Measurements from ENCODE around the gene ZNF775. TPM values are rescaled to one million over a fixed set of nuclear protein-coding genes. Genes with fewer than 3 reads are reported as not detected.

Gene ZNF775
- total and polyA plus RNA-seq, 2 of the 13 experiments (the other 11 are each of a cell fraction or from before 2014, with no cell fraction given), result 3.1 to 3.2 TPM

DNA sequence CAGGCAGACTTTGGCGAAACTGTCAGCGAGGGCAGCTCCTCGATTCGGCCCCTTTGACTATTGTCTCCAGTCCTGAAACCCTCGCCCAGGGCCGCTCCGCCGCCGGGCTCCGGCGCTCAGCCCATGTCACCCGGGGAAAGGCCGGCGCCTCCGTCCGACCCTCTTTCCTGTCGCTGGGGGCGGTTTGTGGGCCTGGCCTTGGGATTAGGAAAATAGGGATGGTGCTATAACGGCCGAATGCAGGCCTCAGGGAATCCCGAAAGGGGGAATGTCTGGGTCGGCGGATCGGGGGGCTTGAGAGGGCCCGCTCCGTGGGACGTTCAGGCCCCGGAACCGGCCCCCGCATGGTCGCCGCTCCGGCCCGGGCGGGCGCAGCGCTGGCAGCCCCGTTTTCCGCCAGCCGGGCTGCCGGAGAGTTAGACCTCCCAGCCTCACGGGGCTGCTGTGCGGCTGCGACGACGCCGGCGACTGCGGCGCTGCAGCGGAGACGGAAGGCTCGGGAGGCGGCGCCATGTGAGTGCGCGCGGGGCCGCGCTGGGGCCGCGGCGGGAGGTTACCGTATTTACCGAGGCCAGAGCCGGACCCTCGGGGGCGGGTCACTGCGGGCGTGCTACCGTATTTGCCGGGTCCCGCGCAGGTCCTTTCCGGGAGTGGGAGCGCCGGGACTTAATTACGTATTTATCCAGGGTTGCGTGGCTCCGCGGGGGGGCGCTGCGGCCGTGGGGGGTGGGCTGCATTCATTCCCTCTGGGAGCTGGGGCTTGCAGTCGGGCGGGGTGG lies 25.9 kb downstream of the ZNF775 start (continued):
- TF ChIP-seq ZNF136 (CRISPR knock-in tag; IDR thresholded peaks at IDR 0.05; ENCODE audit: low read depth) (no peak), ZSCAN21 (CRISPR knock-in tag; IDR thresholded peaks at IDR 0.05; ENCODE audit: borderline replicate concordance) (peak; percentile 51; the same call in 1 of the 2 replicates), SIN3A (IDR thresholded peaks at IDR 0.05; ENCODE audit: borderline replicate concordance, low read depth, low read length) (peak; percentile 53; the same call in 1 of the 2 replicates), FOXA3 (CRISPR knock-in tag; IDR thresholded peaks at IDR 0.05) (peak; percentile 35; the same call in 1 of the 2 replicates), ZFAT (CRISPR knock-in tag; conservative IDR thresholded peaks at IDR 0.05) (peak; percentile 90; the same call in 1 of the 2 replicates), ZNF563 (CRISPR knock-in tag; IDR thresholded peaks at IDR 0.05) (peak; percentile 50; the same call in 1 of the 2 replicates), ZNF124 (CRISPR knock-in tag; IDR thresholded peaks at IDR 0.05) (no peak), GATAD2A (CRISPR knock-in tag; IDR thresholded peaks at IDR 0.05) (no peak), NFKB2 (CRISPR knock-in tag; IDR thresholded peaks at IDR 0.05; ENCODE audit: borderline replicate concordance) (peak; percentile 39; the same call in 1 of the 2 replicates), TMF1 (CRISPR knock-in tag; IDR thresholded peaks at IDR 0.05; ENCODE audit: low read depth) (peak; percentile 91), SRF (IDR thresholded peaks at IDR 0.05; ENCODE audit: low read depth, low read length) (peak; percentile 68), ZNF484 (CRISPR knock-in tag; IDR thresholded peaks at IDR 0.05; ENCODE audit: borderline replicate concordance, low read depth) (0 out of 2 replicates have a peak, but pooled peaks have one; percentile 64), POGZ (CRISPR knock-in tag; IDR thresholded peaks at IDR 0.05) (peak; percentile 76; the same call in 1 of the 2 replicates), RNF2 (conservative IDR thresholded peaks at IDR 0.05; ENCODE audit: low read depth) (0 out of 2 replicates have a peak, but pooled peaks have one; percentile 34), ZNF768 (CRISPR knock-in tag; IDR thresholded peaks at IDR 0.05) (peak; percentile 66; the same call in 1 of the 2 replicates), AHR (CRISPR knock-in tag; IDR thresholded peaks at IDR 0.05) (no peak), NCOA1 (CRISPR knock-in tag; IDR thresholded peaks at IDR 0.05) (no peak), ARNTL (CRISPR knock-in tag; IDR thresholded peaks at IDR 0.05) (peak; percentile 79), RXRA (CRISPR knock-in tag; IDR thresholded peaks at IDR 0.05) (peak; percentile 56), MTF1 (CRISPR knock-in tag; IDR thresholded peaks at IDR 0.05) (no peak), NR2F6 (IDR thresholded peaks at IDR 0.05) (no peak; the same call in 1 of the 2 replicates), NR2F6 (CRISPR knock-in tag; IDR thresholded peaks at IDR 0.05) (peak; percentile 49; the same call in 1 of the 2 replicates), ZNF589 (CRISPR knock-in tag; conservative IDR thresholded peaks at IDR 0.05) (peak; percentile 83; the same call in 1 of the 2 replicates), HOXA5 (CRISPR knock-in tag; IDR thresholded peaks at IDR 0.05) (no peak)
- TF ChIP-seq, protein P1, sequence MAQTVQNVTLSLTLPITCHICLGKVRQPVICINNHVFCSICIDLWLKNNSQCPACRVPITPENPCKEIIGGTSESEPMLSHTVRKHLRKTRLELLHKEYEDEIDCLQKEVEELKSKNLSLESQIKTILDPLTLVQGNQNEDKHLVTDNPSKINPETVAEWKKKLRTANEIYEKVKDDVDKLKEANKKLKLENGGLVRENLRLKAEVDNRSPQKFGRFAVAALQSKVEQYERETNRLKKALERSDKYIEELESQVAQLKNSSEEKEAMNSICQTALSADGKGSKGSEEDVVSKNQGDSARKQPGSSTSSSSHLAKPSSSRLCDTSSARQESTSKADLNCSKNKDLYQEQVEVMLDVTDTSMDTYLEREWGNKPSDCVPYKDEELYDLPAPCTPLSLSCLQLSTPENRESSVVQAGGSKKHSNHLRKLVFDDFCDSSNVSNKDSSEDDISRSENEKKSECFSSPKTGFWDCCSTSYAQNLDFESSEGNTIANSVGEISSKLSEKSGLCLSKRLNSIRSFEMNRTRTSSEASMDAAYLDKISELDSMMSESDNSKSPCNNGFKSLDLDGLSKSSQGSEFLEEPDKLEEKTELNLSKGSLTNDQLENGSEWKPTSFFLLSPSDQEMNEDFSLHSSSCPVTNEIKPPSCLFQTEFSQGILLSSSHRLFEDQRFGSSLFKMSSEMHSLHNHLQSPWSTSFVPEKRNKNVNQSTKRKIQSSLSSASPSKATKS (CRISPR knock-in tag; IDR thresholded peaks at IDR 0.05), result 0 out of 2 replicates have a peak, but pooled peaks have one; percentile 89
- TF ChIP-seq, protein P2, sequence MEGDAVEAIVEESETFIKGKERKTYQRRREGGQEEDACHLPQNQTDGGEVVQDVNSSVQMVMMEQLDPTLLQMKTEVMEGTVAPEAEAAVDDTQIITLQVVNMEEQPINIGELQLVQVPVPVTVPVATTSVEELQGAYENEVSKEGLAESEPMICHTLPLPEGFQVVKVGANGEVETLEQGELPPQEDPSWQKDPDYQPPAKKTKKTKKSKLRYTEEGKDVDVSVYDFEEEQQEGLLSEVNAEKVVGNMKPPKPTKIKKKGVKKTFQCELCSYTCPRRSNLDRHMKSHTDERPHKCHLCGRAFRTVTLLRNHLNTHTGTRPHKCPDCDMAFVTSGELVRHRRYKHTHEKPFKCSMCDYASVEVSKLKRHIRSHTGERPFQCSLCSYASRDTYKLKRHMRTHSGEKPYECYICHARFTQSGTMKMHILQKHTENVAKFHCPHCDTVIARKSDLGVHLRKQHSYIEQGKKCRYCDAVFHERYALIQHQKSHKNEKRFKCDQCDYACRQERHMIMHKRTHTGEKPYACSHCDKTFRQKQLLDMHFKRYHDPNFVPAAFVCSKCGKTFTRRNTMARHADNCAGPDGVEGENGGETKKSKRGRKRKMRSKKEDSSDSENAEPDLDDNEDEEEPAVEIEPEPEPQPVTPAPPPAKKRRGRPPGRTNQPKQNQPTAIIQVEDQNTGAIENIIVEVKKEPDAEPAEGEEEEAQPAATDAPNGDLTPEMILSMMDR (CRISPR knock-in tag; IDR thresholded peaks at IDR 0.05), result peak; percentile 55
- TF ChIP-seq, protein P3, sequence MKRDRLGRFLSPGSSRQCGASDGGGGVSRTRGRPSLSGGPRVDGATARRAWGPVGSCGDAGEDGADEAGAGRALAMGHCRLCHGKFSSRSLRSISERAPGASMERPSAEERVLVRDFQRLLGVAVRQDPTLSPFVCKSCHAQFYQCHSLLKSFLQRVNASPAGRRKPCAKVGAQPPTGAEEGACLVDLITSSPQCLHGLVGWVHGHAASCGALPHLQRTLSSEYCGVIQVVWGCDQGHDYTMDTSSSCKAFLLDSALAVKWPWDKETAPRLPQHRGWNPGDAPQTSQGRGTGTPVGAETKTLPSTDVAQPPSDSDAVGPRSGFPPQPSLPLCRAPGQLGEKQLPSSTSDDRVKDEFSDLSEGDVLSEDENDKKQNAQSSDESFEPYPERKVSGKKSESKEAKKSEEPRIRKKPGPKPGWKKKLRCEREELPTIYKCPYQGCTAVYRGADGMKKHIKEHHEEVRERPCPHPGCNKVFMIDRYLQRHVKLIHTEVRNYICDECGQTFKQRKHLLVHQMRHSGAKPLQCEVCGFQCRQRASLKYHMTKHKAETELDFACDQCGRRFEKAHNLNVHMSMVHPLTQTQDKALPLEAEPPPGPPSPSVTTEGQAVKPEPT (CRISPR knock-in tag; IDR thresholded peaks at IDR 0.05; ENCODE audit: low read depth), result no peak; the same call in 1 of the 2 replicates
